ENCODE measurements around the gene CYFIP2.
"Not testable (repeated sequence)": the region's sequence is repeated elsewhere in the genome, so short reads cannot be mapped to it uniquely, and the experiment has no call there.

CYFIP2 gene

GRCh38 chr5:157390551-157391297, 124.8 kb downstream of the CYFIP2 start:
- Mint-ChIP-seq H3K27me3 (ENCODE audit: low read depth, poor library complexity) (no peaks in the 10 kb centered on the region), H3K4me1 (peaks cover 24% of the 10 kb centered on the region), H3K4me3 (no peak overlapping the region), H3K9me3 (peaks cover 3% of the 10 kb centered on the region), H3K27ac (peak overlapping the region; percentile 33), H3K36me3 (ENCODE audit: low read depth) (peaks cover 25% of the 10 kb centered on the region)
- no peak for TF ChIP-seq CTCF (IDR thresholded peaks at IDR 0.05)
- no peak for DNase-seq

- DNase-seq, result no peak
- H3K27me3 Mint-ChIP-seq (ENCODE audit: low read depth, poor library complexity), result no peaks in the 10 kb centered on the region
- TF ChIP-seq CTCF (IDR thresholded peaks at IDR 0.05), result no peak
- no peak overlapping the region for H3K27ac Mint-ChIP-seq
- H3K36me3 Mint-ChIP-seq (ENCODE audit: low read depth), result peaks cover 13% of the 10 kb centered on the region
- no peaks in the 10 kb centered on the region for H3K4me1 Mint-ChIP-seq
- H3K4me3 Mint-ChIP-seq, result no peak overlapping the region
- peaks cover 27% of the 10 kb centered on the region for H3K9me3 Mint-ChIP-seq
Observed at GRCh38 chr5:157398305-157398704, 132.4 kb downstream of the CYFIP2 start.

GRCh38 chr5:157400741-157401495, 135.0 kb downstream of the CYFIP2 start:
- TF ChIP-seq CTCF (IDR thresholded peaks at IDR 0.05), result no peak
- peaks cover 32% of the 10 kb centered on the region for H3K9me3 Mint-ChIP-seq
- no peaks in the 10 kb centered on the region for H3K27me3 Mint-ChIP-seq (ENCODE audit: low read depth, poor library complexity)
- H3K4me3 Mint-ChIP-seq, result no peak overlapping the region
- no peaks in the 10 kb centered on the region for H3K4me1 Mint-ChIP-seq
- DNase-seq, result no peak
- peaks cover 3% of the 10 kb centered on the region for H3K36me3 Mint-ChIP-seq (ENCODE audit: low read depth)
- no peak overlapping the region for H3K27ac Mint-ChIP-seq

- DNase-seq, result no peak
- Mint-ChIP-seq H3K36me3 (ENCODE audit: low read depth) (peaks cover 10% of the 10 kb centered on the region), H3K27ac (no peak overlapping the region), H3K4me3 (no peak overlapping the region), H3K27me3 (ENCODE audit: low read depth, poor library complexity) (peaks cover 3% of the 10 kb centered on the region), H3K9me3 (peaks cover 56% of the 10 kb centered on the region), H3K4me1 (no peaks in the 10 kb centered on the region)
- no peak for TF ChIP-seq CTCF (IDR thresholded peaks at IDR 0.05)
Observed at GRCh38 chr5:157415838-157416237, 149.9 kb downstream of the CYFIP2 start.

GRCh38 chr5:157419521-157419920, 153.6 kb downstream of the CYFIP2 start:
- not testable (repeated sequence) for H3K27me3 Mint-ChIP-seq (ENCODE audit: low read depth, poor library complexity); DNase-seq; H3K4me3 Mint-ChIP-seq; H3K27ac Mint-ChIP-seq; H3K4me1 Mint-ChIP-seq
- H3K9me3 Mint-ChIP-seq, result peaks cover 52% of the 10 kb centered on the region
- H3K36me3 Mint-ChIP-seq (ENCODE audit: low read depth), result peaks cover 10% of the 10 kb centered on the region

GRCh38 chr5:157429920-157430319, 164.0 kb downstream of the CYFIP2 start:
- H3K9me3 Mint-ChIP-seq, result peaks cover 42% of the 10 kb centered on the region
- H3K4me1 Mint-ChIP-seq; H3K4me3 Mint-ChIP-seq; H3K27me3 Mint-ChIP-seq (ENCODE audit: low read depth, poor library complexity); H3K27ac Mint-ChIP-seq; DNase-seq; H3K36me3 Mint-ChIP-seq (ENCODE audit: low read depth): not testable (repeated sequence)
